ENCODE results near the gene PLA2G4E.

Gene PLA2G4E

GRCh38 chr15:42010434-42010833 is 10.4 kb downstream of the PLA2G4E start:
- no peaks in the 10 kb centered on the region for H3K9me3 ChIP-seq (ENCODE audit: control insufficient read depth, low read length)
- no peak overlapping the region for H3K4me3 ChIP-seq (ENCODE audit: low read length)
- no peak overlapping the region for H3K9ac ChIP-seq (ENCODE audit: low read length)
- no peaks in the 10 kb centered on the region for H3K36me3 ChIP-seq (ENCODE audit: control insufficient read depth, insufficient read depth, low read length)
- no peaks in the 10 kb centered on the region for H3K27me3 ChIP-seq (ENCODE audit: control insufficient read depth, insufficient read depth, low read length)
- H3K4me1 ChIP-seq (ENCODE audit: control insufficient read depth, insufficient read depth, low read length) = peaks cover 9% of the 10 kb centered on the region

DNA sequence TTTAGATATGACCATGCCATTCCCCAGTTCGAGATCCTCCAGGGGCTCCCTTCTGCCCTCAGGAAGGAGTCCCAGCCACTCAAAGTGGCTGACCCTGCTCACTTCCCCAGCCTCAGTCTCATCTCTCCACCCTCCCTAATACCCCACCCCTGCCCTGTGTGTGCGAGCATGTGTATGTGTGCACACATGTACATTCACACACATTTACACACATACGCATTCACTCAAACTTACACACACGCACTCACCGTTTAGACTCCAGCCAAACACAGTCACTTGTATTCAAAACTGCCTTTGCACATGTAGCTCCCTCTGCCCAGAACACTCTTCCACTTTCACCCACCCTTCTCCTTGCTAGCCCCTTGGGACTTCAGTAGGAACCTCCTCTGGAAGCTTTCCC is 11.4 kb downstream of the PLA2G4E start:
- Histone ChIP-seq H3K27me3 (ENCODE audit: control insufficient read depth, insufficient read depth, low read length) (no peaks in the 10 kb centered on the region), H3K36me3 (ENCODE audit: control insufficient read depth, insufficient read depth, low read length) (no peaks in the 10 kb centered on the region), H3K9ac (ENCODE audit: low read length) (no peak overlapping the region), H3K9me3 (ENCODE audit: control insufficient read depth, low read length) (no peaks in the 10 kb centered on the region), H3K4me3 (ENCODE audit: low read length) (no peak overlapping the region), H3K4me1 (ENCODE audit: control insufficient read depth, insufficient read depth, low read length) (peaks cover 9% of the 10 kb centered on the region)

DNA sequence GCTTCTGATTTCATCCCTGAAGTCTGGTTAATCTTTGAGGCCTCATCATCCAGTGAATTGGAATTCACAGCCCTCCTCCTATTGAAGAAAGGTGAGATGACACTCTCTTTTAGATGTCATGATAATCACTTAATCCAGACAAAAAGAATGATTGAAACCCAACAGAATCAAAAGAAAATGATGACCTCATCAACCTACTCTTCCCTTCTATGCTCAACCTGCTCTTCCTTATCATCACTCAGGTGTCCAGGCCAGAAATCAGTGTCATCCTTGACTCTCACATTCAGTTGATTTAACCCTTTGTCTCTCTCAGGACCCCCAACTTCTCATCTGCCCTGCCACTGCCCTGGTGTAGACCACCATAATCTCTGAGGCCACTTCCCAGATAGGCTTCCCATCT is 11.8 kb downstream of the PLA2G4E start:
- no peak overlapping the region for H3K4me3 ChIP-seq (ENCODE audit: low read length)
- no peaks in the 10 kb centered on the region for H3K27me3 ChIP-seq (ENCODE audit: control insufficient read depth, insufficient read depth, low read length)
- H3K36me3 ChIP-seq (ENCODE audit: control insufficient read depth, insufficient read depth, low read length) = no peaks in the 10 kb centered on the region
- H3K4me1 ChIP-seq (ENCODE audit: control insufficient read depth, insufficient read depth, low read length) = peaks cover 9% of the 10 kb centered on the region
- no peaks in the 10 kb centered on the region for H3K9me3 ChIP-seq (ENCODE audit: control insufficient read depth, low read length)
- H3K9ac ChIP-seq (ENCODE audit: low read length) = no peak overlapping the region

DNA sequence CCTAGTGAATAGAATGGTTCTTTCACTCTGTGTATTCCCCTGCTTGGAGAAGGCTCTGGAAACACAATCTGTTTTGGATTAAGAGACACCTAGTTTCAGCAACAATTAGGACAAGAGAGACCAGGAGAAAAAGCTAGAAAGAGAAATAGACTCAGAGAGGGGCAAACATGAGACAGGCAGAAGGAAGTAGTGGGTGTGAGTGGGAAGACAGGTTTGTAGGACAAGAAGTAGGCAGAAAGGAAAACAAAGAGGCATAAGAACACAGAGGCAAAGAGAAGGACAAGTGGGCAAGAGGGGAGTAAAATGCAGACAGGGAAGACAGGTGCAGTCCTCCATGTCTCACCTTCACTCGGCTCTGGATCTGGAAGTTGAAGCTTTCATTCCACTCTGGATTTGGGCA is 13.5 kb downstream of the PLA2G4E start:
- Histone ChIP-seq H3K9ac (ENCODE audit: low read length) (no peak overlapping the region), H3K4me1 (ENCODE audit: control insufficient read depth, insufficient read depth, low read length) (peaks cover 4% of the 10 kb centered on the region), H3K36me3 (ENCODE audit: control insufficient read depth, insufficient read depth, low read length) (no peaks in the 10 kb centered on the region), H3K27me3 (ENCODE audit: control insufficient read depth, insufficient read depth, low read length) (no peaks in the 10 kb centered on the region), H3K9me3 (ENCODE audit: control insufficient read depth, low read length) (no peaks in the 10 kb centered on the region), H3K4me3 (ENCODE audit: low read length) (no peak overlapping the region)

DNA sequence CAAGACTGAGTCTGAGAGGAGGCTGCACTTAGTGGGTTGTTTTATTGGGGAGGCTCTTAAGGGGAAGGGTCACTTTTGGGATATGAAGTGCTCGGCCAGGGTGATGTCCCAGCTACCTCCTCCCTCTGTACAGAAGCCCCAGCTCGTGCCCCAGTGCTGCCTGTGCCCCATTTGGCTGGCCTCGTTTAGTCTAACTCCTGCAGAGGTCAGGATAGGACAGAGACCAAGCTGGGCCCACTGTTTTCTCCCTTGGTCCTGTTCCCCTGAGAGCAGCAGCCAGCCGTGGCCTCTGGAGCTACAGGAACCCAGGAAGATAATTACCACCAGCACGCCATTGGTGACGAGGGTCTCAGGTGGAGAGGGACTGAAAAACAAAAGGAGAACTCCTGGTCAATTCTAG is 18.5 kb downstream of the PLA2G4E start:
- no peak overlapping the region for H3K9ac ChIP-seq (ENCODE audit: low read length)
- H3K36me3 ChIP-seq (ENCODE audit: control insufficient read depth, insufficient read depth, low read length) = no peaks in the 10 kb centered on the region
- no peaks in the 10 kb centered on the region for H3K9me3 ChIP-seq (ENCODE audit: control insufficient read depth, low read length)
- peaks cover 10% of the 10 kb centered on the region for H3K27me3 ChIP-seq (ENCODE audit: control insufficient read depth, insufficient read depth, low read length)
- no peaks in the 10 kb centered on the region for H3K4me1 ChIP-seq (ENCODE audit: control insufficient read depth, insufficient read depth, low read length)
- H3K4me3 ChIP-seq (ENCODE audit: low read length) = no peak overlapping the region

DNA sequence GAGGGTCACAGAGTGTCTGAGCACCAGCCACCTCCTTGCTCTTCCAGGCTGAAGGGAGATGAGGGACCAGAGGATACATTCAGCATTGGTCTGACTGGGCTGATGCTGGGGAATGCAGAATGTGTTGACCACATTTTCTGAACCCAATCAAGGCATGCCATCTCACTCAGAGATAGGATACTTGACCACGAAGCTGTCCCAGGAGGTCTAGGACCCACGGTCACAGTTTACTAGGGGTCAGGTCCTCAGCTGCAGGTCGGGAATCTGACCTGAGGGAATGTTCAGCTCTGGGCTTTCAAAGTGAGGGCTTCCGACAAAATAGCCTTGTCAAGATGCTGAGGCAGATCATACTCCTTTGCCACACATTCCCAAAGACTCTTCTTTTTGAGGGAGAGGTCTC is 19.6 kb downstream of the PLA2G4E start:
- H3K36me3 ChIP-seq (ENCODE audit: control insufficient read depth, insufficient read depth, low read length) = no peaks in the 10 kb centered on the region
- H3K27me3 ChIP-seq (ENCODE audit: control insufficient read depth, insufficient read depth, low read length) = peaks cover 10% of the 10 kb centered on the region
- no peaks in the 10 kb centered on the region for H3K4me1 ChIP-seq (ENCODE audit: control insufficient read depth, insufficient read depth, low read length)
- H3K9ac ChIP-seq (ENCODE audit: low read length) = no peak overlapping the region
- H3K9me3 ChIP-seq (ENCODE audit: control insufficient read depth, low read length) = no peaks in the 10 kb centered on the region
- H3K4me3 ChIP-seq (ENCODE audit: low read length) = no peak overlapping the region

DNA sequence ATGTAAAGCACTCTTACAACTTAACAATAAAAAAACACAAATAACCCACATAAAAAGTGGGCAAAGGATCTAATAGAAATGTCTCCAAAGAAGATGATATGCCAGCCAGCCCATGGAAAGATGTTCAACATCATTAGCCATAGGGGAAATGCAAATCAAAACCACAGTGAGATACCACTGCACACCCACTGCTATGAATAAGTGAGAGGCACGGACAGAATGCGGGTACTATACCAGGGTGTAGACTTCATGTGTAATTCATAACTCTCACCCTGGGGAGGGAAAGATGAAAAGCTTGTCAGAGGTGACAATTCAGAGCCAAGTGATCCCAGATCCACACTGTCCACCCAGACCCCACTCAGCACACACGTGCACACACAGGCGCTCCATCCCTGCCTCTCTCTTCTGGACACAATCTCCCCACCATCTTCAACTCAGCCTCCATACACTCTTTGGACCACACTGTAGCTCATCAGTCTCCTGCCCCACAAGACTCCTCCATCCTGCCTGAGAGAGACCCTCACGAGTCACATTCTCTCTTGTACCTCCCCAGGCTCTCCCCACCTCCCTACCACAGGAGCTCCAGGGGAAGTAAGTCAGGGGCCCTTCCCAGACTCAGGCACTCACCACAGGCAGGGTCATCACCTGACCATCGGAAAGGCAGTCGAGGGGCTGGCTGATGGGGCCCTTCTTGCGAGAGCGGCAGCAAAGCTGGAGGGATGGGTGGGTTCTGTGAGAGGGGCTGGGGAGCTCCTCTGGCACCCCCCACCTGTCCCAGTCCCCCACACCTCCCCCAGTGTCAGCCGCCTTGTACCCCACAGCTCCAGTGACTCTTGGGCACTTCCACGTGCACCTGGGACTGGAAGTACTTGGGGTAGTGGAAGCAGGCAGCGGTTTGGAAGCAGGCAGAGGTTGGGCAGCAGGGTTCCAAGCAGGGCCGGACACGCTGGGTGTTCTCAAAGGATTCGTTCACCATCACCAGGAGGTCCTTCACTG is 21.3 kb downstream of the PLA2G4E start:
- Histone ChIP-seq H3K4me3 (ENCODE audit: low read length) (no peak overlapping the region), H3K9ac (ENCODE audit: low read length) (no peak overlapping the region), H3K27me3 (ENCODE audit: control insufficient read depth, insufficient read depth, low read length) (peaks cover 10% of the 10 kb centered on the region), H3K4me1 (ENCODE audit: control insufficient read depth, insufficient read depth, low read length) (no peaks in the 10 kb centered on the region), H3K36me3 (ENCODE audit: control insufficient read depth, insufficient read depth, low read length) (no peaks in the 10 kb centered on the region), H3K9me3 (ENCODE audit: control insufficient read depth, low read length) (no peaks in the 10 kb centered on the region)

DNA sequence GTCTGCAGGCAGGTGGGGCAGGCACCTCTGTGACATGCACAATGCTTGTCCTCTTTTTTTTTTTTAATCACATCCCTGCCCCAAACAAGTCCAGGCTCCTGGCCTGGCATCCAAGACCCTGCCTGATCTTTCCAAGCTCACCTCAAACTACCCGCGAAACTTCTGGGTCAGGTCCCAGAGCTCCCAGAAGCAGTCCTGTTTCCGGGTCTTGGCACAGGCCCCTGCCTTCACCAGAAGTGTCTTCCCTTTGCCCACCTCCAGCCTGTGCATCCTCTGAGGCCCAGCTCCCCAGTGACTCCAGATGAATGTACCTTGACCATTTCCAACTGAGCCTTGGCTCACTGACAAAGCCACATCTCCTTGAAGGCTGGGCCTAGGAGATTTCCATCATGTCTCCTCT is 23.0 kb downstream of the PLA2G4E start:
- no peaks in the 10 kb centered on the region for H3K36me3 ChIP-seq (ENCODE audit: control insufficient read depth, insufficient read depth, low read length)
- peaks cover 10% of the 10 kb centered on the region for H3K27me3 ChIP-seq (ENCODE audit: control insufficient read depth, insufficient read depth, low read length)
- no peaks in the 10 kb centered on the region for H3K4me1 ChIP-seq (ENCODE audit: control insufficient read depth, insufficient read depth, low read length)
- no peak overlapping the region for H3K4me3 ChIP-seq (ENCODE audit: low read length)
- H3K9me3 ChIP-seq (ENCODE audit: control insufficient read depth, low read length) = no peaks in the 10 kb centered on the region
- H3K9ac ChIP-seq (ENCODE audit: low read length) = no peak overlapping the region

DNA sequence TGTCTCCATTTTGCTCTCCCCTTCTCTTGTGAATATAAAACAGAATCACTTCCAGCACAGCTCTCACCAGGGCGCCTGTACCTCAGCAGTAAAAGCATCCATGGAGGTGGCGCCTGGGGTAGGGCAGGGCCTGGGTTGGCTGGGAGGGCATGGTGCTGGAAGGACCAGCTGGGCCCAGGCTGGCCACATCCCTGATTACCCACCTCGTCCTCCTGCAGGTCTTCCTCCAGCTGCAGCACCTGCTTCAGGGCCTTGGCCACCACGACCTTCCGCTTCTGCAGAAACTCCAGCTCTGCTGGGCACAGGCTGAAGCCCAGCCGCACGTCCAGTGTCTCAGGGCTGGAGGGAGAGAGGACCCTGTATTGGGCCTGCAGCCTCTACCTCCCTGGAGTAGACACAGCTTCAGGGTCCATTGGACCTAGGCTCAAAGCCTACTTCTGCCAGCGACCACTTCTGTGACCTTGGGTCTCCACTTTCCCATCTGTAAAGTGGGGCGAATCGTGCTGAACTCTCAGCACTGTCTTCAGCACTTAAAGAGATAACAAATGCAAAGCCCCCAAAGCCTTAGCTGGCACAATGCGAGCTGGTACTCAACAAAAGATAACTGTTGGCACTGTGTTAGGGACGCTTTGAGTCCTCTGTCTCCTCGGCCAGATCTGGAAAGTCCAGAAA is 23.8 kb downstream of the PLA2G4E start:
- Histone ChIP-seq H3K4me3 (ENCODE audit: low read length) (no peak overlapping the region), H3K4me1 (ENCODE audit: control insufficient read depth, insufficient read depth, low read length) (no peaks in the 10 kb centered on the region), H3K36me3 (ENCODE audit: control insufficient read depth, insufficient read depth, low read length) (no peaks in the 10 kb centered on the region), H3K9me3 (ENCODE audit: control insufficient read depth, low read length) (no peaks in the 10 kb centered on the region), H3K9ac (ENCODE audit: low read length) (no peak overlapping the region), H3K27me3 (ENCODE audit: control insufficient read depth, insufficient read depth, low read length) (peaks cover 10% of the 10 kb centered on the region)

DNA sequence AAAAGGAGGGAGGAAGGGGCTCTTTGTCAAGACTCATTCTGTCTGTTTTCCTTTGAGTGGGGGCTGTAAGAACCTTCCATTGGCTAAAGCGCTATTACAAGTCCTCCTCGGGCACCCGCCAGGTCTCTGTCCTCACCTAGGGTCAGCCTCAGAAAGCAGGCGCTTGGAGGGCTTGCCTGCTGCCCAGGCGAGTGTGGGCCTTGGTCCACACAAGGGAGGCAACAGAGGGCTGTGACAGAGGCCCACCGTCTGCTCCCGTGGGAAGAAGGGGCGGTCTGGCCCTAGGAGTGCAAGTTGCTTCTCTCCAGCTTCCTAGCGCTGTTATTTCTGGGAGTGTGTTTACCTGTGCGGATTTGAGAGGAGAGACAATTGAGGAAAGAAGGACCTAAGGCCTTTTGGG is 24.5 kb downstream of the PLA2G4E start:
- no peaks in the 10 kb centered on the region for H3K4me1 ChIP-seq (ENCODE audit: control insufficient read depth, insufficient read depth, low read length)
- H3K4me3 ChIP-seq (ENCODE audit: low read length) = no peak overlapping the region
- H3K36me3 ChIP-seq (ENCODE audit: control insufficient read depth, insufficient read depth, low read length) = no peaks in the 10 kb centered on the region
- H3K9ac ChIP-seq (ENCODE audit: low read length) = no peak overlapping the region
- no peaks in the 10 kb centered on the region for H3K9me3 ChIP-seq (ENCODE audit: control insufficient read depth, low read length)
- H3K27me3 ChIP-seq (ENCODE audit: control insufficient read depth, insufficient read depth, low read length) = peaks cover 10% of the 10 kb centered on the region

GRCh38 chr15:41995476-41995855 is 25.4 kb downstream of the PLA2G4E start:
- H3K27me3 ChIP-seq (ENCODE audit: control insufficient read depth, insufficient read depth, low read length) = peaks cover 5% of the 10 kb centered on the region
- H3K4me3 ChIP-seq (ENCODE audit: low read length) = no peak overlapping the region
- H3K9ac ChIP-seq (ENCODE audit: low read length) = no peak overlapping the region
- H3K9me3 ChIP-seq (ENCODE audit: control insufficient read depth, low read length) = no peaks in the 10 kb centered on the region
- H3K4me1 ChIP-seq (ENCODE audit: control insufficient read depth, insufficient read depth, low read length) = no peaks in the 10 kb centered on the region
- H3K36me3 ChIP-seq (ENCODE audit: control insufficient read depth, insufficient read depth, low read length) = no peaks in the 10 kb centered on the region

- H3K4me3 ChIP-seq (ENCODE audit: low read length) = no peak overlapping the region
- peaks cover 3% of the 10 kb centered on the region for H3K27me3 ChIP-seq (ENCODE audit: control insufficient read depth, insufficient read depth, low read length)
- H3K9me3 ChIP-seq (ENCODE audit: control insufficient read depth, low read length) = no peaks in the 10 kb centered on the region
- H3K4me1 ChIP-seq (ENCODE audit: control insufficient read depth, insufficient read depth, low read length) = no peaks in the 10 kb centered on the region
- no peaks in the 10 kb centered on the region for H3K36me3 ChIP-seq (ENCODE audit: control insufficient read depth, insufficient read depth, low read length)
- H3K9ac ChIP-seq (ENCODE audit: low read length) = no peak overlapping the region
These were observed 25.9 kb downstream of the PLA2G4E start for GRCh38 chr15:41994772-41995475.

Measured in mucosa of stomach (tissue), 1 donor.